Smooth muscle cell (in vitro differentiated cells): ENCODE results near the gene PRSS56. TPM values are rescaled to one million over a fixed set of nuclear protein-coding genes. Genes with fewer than 3 reads are reported as not detected.

Source experiments
- DNase-seq: peaks from one replicate; lab custom pipeline; 2025; ENCODE audit not compliant: unreplicated experiment; lab: John Stamatoyannopoulos, UW
- H2AFZ ChIP-seq: fragments of 200-600 bp; sonication (generic); 2 replicates; pipeline ENCODE4 v1.6.0; 2016; ENCODE audit warnings: antibody characterized with exemption, low read depth, mild to moderate bottlenecking
- H3F3A ChIP-seq: fragments of 200-600 bp; sonication (generic); 2 replicates; pipeline ENCODE4 v1.6.0; 2017; ENCODE audit warnings: antibody characterized with exemption, low read depth
- H3K27ac ChIP-seq: fragments of 200-600 bp; sonication (generic); 2 replicates; pipeline ENCODE4 v1.5.1; 2016; ENCODE audit warnings: low read depth, mild to moderate bottlenecking
- H3K27me3 ChIP-seq: fragments of 200-600 bp; sonication (generic); 2 replicates; pipeline ENCODE4 v1.6.1; 2016; ENCODE audit warnings: low read depth, mild to moderate bottlenecking
- H3K36me3 ChIP-seq: fragments of 200-600 bp; sonication (generic); 2 replicates; pipeline ENCODE4 v1.5.1; 2016; ENCODE audit warnings: low read depth
- H3K4me1 ChIP-seq: fragments of 200-600 bp; sonication (generic); 2 replicates; pipeline ENCODE4 v1.5.1; 2016; ENCODE audit warnings: low read depth
- H3K4me2 ChIP-seq: fragments of 200-600 bp; sonication (generic); 2 replicates; pipeline ENCODE4 v1.6.0; 2016; ENCODE audit warnings: mild to moderate bottlenecking
- H3K4me3 ChIP-seq: fragments of 200-600 bp; sonication (generic); 2 replicates; pipeline ENCODE4 v1.5.1; 2016; ENCODE audit warnings: mild to moderate bottlenecking
- H3K79me2 ChIP-seq: fragments of 200-600 bp; sonication (generic); 2 replicates; pipeline ENCODE4 v1.6.0; 2016; ENCODE audit warnings: low read depth, mild to moderate bottlenecking
- H3K9ac ChIP-seq: fragments of 200-600 bp; sonication (generic); 2 replicates; pipeline ENCODE4 v1.6.0; 2016; ENCODE audit warnings: low read depth
- H3K9me3 ChIP-seq: fragments of 200-600 bp; sonication (generic); replicated peaks from 2 replicates; pipeline ENCODE4 v1.5.1; 2016; ENCODE audit warnings: low read depth
- H4K20me1 ChIP-seq: fragments of 200-600 bp; sonication (generic); 2 replicates; pipeline ENCODE4 v1.6.0; 2016; ENCODE audit warnings: low read depth
- WGBS: methylation state at CpG from one replicate; pipeline ENCODE4 v1.1.7; 2016; ENCODE audit warnings: low lambda C conversion rate; 5-methylcytosine and 5-hydroxymethylcytosine counted together
- polyA plus RNA-seq: library from polyadenylated mRNA; unstranded; fragments of >200 nt; fragmentation: Nextera tagmentation; extraction: Ambion mirVana; gene quantifications from 2 replicates; pipeline ENCODE4 v1.2.1, GENCODE V29; 2016
- total RNA-seq: library from RNA; depleted of rRNA; stranded (reverse); fragments of >200 nt; gene quantifications from 2 replicates; pipeline ENCODE4 v1.2.3, GENCODE V29; 2014
- TF ChIP-seq, protein P1 (sequence below): fragments of 200-600 bp; sonication (generic); IDR thresholded peaks from 2 replicates; pipeline ENCODE4 v1.5.1; 2017; ENCODE audit warnings: borderline replicate concordance, mild to moderate bottlenecking, antibody characterized with exemption; ENCODE audit not compliant: insufficient read depth, poor library complexity, severe bottlenecking

PRSS56 gene
- total and polyA plus RNA-seq, 2 experiments from 2014 or later: not detected

DNA sequence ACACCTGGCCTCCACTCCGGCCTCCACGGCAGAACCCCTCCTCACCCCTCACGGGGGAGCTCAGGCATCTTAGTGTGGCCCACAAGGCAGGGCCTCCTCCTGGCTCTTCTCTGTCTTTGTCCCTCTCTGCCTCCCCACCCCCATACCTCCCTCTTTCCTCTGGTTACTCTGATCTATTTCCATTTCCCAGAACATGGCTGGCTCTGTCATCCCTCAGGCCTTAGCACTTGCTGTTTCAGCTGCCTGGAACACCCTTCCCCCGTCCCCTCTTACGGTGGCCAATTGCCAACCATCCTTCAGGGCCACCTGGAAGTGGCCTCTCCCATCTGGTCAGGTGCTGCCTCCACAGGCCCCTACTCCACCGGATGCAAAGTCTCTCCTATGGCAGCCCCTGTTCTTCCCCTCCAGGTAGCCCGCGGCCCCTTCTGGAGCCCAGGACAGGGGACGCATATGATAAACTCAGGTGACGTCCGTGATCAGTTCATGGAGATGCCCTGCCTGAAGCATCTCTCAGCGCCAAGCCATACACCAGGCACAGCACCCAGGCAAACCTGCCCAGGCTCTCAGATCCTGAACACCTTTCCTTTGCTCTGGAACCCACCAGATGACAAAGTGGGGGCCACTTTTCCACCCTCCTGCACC, 28.9 kb upstream of the PRSS56 start:
- WGBS: 93% methylated on average over 12 of the region's 12 CpGs

DNA sequence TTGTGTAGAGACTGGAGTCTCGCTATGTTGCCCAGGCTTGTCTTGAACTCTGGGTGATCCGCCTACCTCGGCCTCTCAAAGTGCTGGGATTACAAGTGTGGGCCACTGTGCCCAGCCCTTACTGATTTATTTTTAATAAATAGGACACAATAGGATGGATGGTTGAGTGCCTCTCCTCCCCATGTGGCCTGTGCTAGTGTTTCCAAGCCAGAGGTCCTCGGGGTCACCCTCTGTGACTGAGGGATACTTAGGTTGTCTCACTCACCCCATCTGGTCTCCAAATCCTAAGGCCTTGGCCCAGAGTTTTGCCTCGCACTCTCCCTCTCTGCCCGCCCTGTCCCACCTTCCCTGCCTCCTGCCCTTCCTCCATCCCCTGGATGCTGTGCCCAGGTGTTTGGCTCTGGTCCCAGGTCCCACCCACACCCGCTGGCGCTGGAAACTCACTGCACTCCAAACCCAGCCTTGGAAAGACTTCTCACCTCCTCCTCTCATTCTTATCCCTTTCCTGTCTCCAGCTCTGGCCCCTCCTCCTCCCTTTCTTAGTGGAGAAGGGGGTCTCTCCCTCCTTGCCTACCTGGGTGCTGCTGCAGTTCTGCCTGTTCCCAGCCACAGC, 27.8 kb upstream of the PRSS56 start:
- H3K9me3 ChIP-seq: no peaks in the 10 kb centered on the region
- H3K27ac ChIP-seq: no peak overlapping the region
- peaks cover 24% of the 10 kb centered on the region for H3K27me3 ChIP-seq
- no peak overlapping the region for H3K9ac ChIP-seq
- H3K79me2 ChIP-seq: no peaks in the 10 kb centered on the region
- H4K20me1 ChIP-seq: no peaks in the 10 kb centered on the region
- no peak overlapping the region for H3K4me2 ChIP-seq
- no peak for DNase-seq
- no peaks in the 10 kb centered on the region for H3K36me3 ChIP-seq
- H3K4me3 ChIP-seq: no peak overlapping the region
- no peaks in the 10 kb centered on the region for H3F3A ChIP-seq
- H2AFZ ChIP-seq: no peak overlapping the region
- TF ChIP-seq, protein P1, sequence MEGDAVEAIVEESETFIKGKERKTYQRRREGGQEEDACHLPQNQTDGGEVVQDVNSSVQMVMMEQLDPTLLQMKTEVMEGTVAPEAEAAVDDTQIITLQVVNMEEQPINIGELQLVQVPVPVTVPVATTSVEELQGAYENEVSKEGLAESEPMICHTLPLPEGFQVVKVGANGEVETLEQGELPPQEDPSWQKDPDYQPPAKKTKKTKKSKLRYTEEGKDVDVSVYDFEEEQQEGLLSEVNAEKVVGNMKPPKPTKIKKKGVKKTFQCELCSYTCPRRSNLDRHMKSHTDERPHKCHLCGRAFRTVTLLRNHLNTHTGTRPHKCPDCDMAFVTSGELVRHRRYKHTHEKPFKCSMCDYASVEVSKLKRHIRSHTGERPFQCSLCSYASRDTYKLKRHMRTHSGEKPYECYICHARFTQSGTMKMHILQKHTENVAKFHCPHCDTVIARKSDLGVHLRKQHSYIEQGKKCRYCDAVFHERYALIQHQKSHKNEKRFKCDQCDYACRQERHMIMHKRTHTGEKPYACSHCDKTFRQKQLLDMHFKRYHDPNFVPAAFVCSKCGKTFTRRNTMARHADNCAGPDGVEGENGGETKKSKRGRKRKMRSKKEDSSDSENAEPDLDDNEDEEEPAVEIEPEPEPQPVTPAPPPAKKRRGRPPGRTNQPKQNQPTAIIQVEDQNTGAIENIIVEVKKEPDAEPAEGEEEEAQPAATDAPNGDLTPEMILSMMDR: no peak
- no peaks in the 10 kb centered on the region for H3K4me1 ChIP-seq
- 78% methylated on average over 8 of the region's 8 CpGs for WGBS

More for the DNA sequence above, 28.9 kb upstream of the PRSS56 start:
- Histone ChIP-seq H3K9ac (no peak overlapping the region), H3K36me3 (no peaks in the 10 kb centered on the region), H3K4me1 (no peaks in the 10 kb centered on the region), H3F3A (no peaks in the 10 kb centered on the region), H3K79me2 (no peaks in the 10 kb centered on the region), H3K27ac (no peak overlapping the region), H3K9me3 (no peaks in the 10 kb centered on the region), H3K4me3 (no peak overlapping the region), H2AFZ (no peak overlapping the region), H4K20me1 (no peaks in the 10 kb centered on the region), H3K4me2 (no peak overlapping the region), H3K27me3 (peaks cover 35% of the 10 kb centered on the region)
- no peak for DNase-seq
- TF ChIP-seq, protein P1: no peak

DNA sequence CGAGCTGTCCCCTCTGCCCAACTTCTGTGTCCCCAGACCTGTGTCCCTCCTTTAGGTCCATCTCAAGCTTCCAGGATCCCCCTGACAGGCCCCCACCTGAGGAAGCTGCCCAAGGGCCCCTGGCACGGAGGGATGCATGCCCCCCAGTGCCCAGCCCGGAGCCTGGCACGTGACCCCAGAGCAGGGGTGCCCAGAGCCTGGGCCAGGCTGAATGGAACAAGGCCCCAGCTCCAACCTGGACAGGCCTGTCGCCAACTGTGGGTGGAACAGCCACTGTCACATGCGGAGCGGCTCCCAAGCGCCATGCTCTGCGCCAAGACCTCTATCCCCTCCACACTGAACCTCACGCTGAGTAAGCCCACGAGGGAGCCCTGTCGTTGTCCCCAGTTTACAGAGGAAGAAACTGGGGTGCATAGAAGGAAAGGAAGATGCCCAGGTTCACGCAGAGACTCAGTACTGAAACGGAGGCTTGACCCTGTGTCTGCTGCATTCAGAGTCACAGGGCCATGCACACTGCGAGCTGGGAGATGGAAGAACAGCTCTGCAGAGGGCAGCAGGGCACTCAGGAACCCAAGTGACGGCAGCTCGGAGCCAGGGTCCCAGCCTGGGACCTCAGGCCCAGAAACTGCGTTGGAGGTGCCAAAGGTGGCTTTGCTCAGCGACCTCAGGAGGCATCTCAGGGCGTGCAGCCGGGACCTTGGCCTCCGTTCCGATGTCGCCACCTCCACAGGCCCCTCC, 27.1 kb upstream of the PRSS56 start:
- Histone ChIP-seq H3K4me1 (no peaks in the 10 kb centered on the region), H3K36me3 (no peaks in the 10 kb centered on the region), H4K20me1 (no peaks in the 10 kb centered on the region), H3K27me3 (peaks cover 17% of the 10 kb centered on the region), H3K9me3 (no peaks in the 10 kb centered on the region), H3K4me3 (no peak overlapping the region), H3K4me2 (no peak overlapping the region), H2AFZ (no peak overlapping the region), H3F3A (no peaks in the 10 kb centered on the region), H3K79me2 (no peaks in the 10 kb centered on the region), H3K27ac (no peak overlapping the region), H3K9ac (no peak overlapping the region)
- TF ChIP-seq, protein P1: no peak
- no peak for DNase-seq
- WGBS: 94% methylated on average over 24 of the region's 24 CpGs
